HepG2 (cell line): Measurements from ENCODE around the gene TMBIM4. TPM values are rescaled to one million over a fixed set of nuclear protein-coding genes. Genes with fewer than 3 reads are reported as not detected.
A peak's percentile ranks its signal among the peaks of the same experiment; 100 is the strongest.

Experiments
- BRD4 ChIP-seq: sonication (generic); formaldehyde crosslinking; IDR thresholded peaks from 2 replicates; pipeline ENCODE4 v1.4.0; 2020; ENCODE audit warnings: missing genetic modification reagents
- MED8 ChIP-seq: sonication (generic); formaldehyde crosslinking; IDR thresholded peaks from 2 replicates; pipeline ENCODE4 v1.8.1; 2023; ENCODE audit warnings: mild to moderate bottlenecking, missing genetic modification reagents; ENCODE audit not compliant: insufficient replicate concordance
- MIXL1 ChIP-seq: IDR thresholded peaks from 2 replicates; pipeline ENCODE4 v1.6.1; 2016
- MTA1 ChIP-seq: sonication (generic); formaldehyde crosslinking; IDR thresholded peaks from 2 replicates; pipeline ENCODE4 v1.4.0; 2020; ENCODE audit warnings: missing genetic modification reagents, mild to moderate bottlenecking, borderline replicate concordance
- MTF1 ChIP-seq: sonication (generic); formaldehyde crosslinking; IDR thresholded peaks from 2 replicates; pipeline ENCODE4 v1.5.0; 2020; ENCODE audit warnings: missing genetic modification reagents
- PAWR ChIP-seq: sonication (generic); formaldehyde crosslinking; IDR thresholded peaks from 2 replicates; pipeline ENCODE4 v1.4.0; 2020; ENCODE audit warnings: missing genetic modification reagents, mild to moderate bottlenecking, borderline replicate concordance
- PHF21A ChIP-seq: sonication (generic); formaldehyde crosslinking; IDR thresholded peaks from 2 replicates; pipeline ENCODE4 v1.5.0; 2020; ENCODE audit warnings: mild to moderate bottlenecking, missing genetic modification reagents
- POLR2G ChIP-seq: fragments of 200-400 bp; formaldehyde crosslinking; IDR thresholded peaks from 2 replicates; pipeline ENCODE4 v1.6.1; 2018; ENCODE audit warnings: mild to moderate bottlenecking, low read depth, low read length, moderate library complexity
- RARG ChIP-seq: sonication (generic); formaldehyde crosslinking; IDR thresholded peaks from 2 replicates; pipeline ENCODE4 v1.4.0; 2020; ENCODE audit warnings: low read depth, mild to moderate bottlenecking, missing genetic modification reagents
- SOX5 ChIP-seq: IDR thresholded peaks from 2 replicates; pipeline ENCODE4 v1.6.1; 2016; ENCODE audit warnings: borderline replicate concordance
- ZFP82 ChIP-seq: sonication (generic); formaldehyde crosslinking; IDR thresholded peaks from 2 replicates; pipeline ENCODE4 v1.5.1; 2020; ENCODE audit warnings: mild to moderate bottlenecking, missing genetic modification reagents, borderline replicate concordance
- ZNF510 ChIP-seq: sonication (generic); formaldehyde crosslinking; IDR thresholded peaks from 2 replicates; pipeline ENCODE4 v1.4.0; 2020; ENCODE audit warnings: low read depth, mild to moderate bottlenecking, missing genetic modification reagents
- ZNF674 ChIP-seq: sonication (generic); formaldehyde crosslinking; IDR thresholded peaks from 2 replicates; pipeline ENCODE4 v1.5.0; 2020; ENCODE audit warnings: low read depth, mild to moderate bottlenecking, missing genetic modification reagents
- ZNF891 ChIP-seq: sonication (generic); formaldehyde crosslinking; IDR thresholded peaks from 2 replicates; pipeline ENCODE4 v1.5.0; 2020; ENCODE audit warnings: mild to moderate bottlenecking, missing genetic modification reagents
- ZSCAN20 ChIP-seq: sonication (generic); formaldehyde crosslinking; IDR thresholded peaks from 2 replicates; pipeline ENCODE4 v1.4.0; 2020; ENCODE audit warnings: missing genetic modification reagents, mild to moderate bottlenecking, borderline replicate concordance
- ZSCAN31 ChIP-seq: sonication (generic); formaldehyde crosslinking; IDR thresholded peaks from 2 replicates; pipeline ENCODE4 v1.5.0; 2020; ENCODE audit warnings: low read depth, mild to moderate bottlenecking, missing genetic modification reagents
- polyA plus RNA-seq, 8 experiments: library from polyadenylated mRNA; depleted of rRNA in 3 of 8; stranded (reverse) in 7 of 8; unstranded in 1 of 8; fragments of >200 nt; fragmentation: Illumina TruSeq in 4 of 8; extraction: Trizol in 4 of 8; gene quantifications; 2 replicates each; pipeline versions ENCODE4 v1.2.1 to v1.2.3, GENCODE V29; 2011 to 2016; ENCODE audit warnings: low read depth in 4 of 8, missing spikeins in 1 of 8, mixed read lengths in 1 of 8; ENCODE audit not compliant: insufficient read depth in 1 of 8
- total RNA-seq, 5 experiments: library from RNA; depleted of rRNA; stranded (reverse); fragments of >200 nt; fragmentation: Illumina TruSeq; extraction: Trizol; gene quantifications; 2 replicates each; pipeline ENCODE4 v1.2.3, GENCODE V29; 2016; ENCODE audit warnings: low read depth in 1 of 5
- TF ChIP-seq, protein P1 (sequence below): sonication (generic); formaldehyde crosslinking; IDR thresholded peaks from 2 replicates; pipeline ENCODE4 v1.8.0; 2023; ENCODE audit warnings: mild to moderate bottlenecking, missing genetic modification reagents
- TF ChIP-seq, protein P2 (sequence below): IDR thresholded peaks from 2 replicates; pipeline ENCODE4 v1.6.1; 2018; ENCODE audit warnings: missing genetic modification reagents, mild to moderate bottlenecking, missing compliant biosample characterization
- TF ChIP-seq, protein P3 (sequence below): sonication (generic); formaldehyde crosslinking; IDR thresholded peaks from 2 replicates; pipeline ENCODE4 v1.8.0; 2022; ENCODE audit warnings: missing genetic modification reagents, low read depth, mild to moderate bottlenecking, borderline replicate concordance
- TF ChIP-seq, protein P4 (sequence below): sonication (generic); formaldehyde crosslinking; IDR thresholded peaks from 2 replicates; pipeline ENCODE4 v1.4.0; 2020; ENCODE audit warnings: missing genetic modification reagents

TMBIM4 gene
- total and polyA plus RNA-seq, 2 of the 13 experiments (the other 11 are each of a cell fraction or from before 2014, with no cell fraction given) = 60.5 to 67.7 TPM

DNA sequence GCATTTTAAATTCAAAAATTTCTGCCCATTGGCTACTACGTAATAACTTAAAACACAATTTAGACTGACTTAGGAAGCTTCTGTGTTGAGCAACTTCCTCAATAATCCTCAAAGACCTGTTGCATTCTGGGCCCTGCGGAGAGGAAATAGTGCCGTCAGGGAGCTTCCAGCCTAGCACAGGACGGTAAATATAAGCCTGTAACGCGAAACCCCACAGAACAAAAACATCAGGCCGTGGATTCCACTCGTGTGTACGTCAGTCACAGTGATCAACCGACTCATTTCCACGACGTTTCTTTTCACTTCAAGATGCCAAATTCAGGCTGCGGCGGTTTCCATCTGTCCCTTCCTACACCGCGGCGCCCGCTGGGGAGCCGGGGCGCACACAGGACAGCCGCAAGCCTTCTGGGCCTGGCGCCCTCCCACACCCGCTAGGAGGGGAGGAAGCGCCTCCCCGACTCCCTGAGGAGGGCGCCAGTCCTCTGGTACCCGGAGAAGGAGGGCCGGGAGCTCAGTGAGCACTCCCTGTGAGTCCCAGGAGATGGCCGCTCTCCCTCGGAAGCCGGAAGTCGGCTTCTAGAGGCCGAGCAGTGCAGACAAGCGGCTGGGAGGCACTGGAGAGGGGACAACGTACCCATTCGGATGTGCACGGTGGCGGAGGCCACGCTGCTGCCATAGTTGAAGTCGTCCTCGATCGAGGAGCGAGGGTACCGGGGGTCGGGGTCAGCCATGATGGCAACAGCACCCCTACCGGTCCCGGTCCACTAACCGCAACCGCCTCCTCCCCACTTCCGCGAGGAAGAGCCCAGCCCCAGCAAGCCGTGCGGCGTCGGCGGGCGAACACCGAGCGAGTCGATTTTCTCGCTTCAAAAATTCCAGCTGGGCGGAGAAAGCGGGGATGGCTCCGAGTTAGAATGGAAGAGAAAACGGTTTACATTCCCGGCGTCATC, at the start of gene TMBIM4 (continued):
- TF ChIP-seq ZSCAN20 (CRISPR knock-in tag) (0 out of 2 replicates have a peak, but pooled peaks have one; percentile 58), ZNF510 (peak; percentile 82), RARG (peak; percentile 86; the same call in 1 of the 2 replicates), MIXL1 (CRISPR knock-in tag) (0 out of 2 replicates have a peak, but pooled peaks have one; percentile 15), PHF21A (peak; percentile 67), ZFP82 (CRISPR knock-in tag) (no peak; the same call in 1 of the 2 replicates), ZSCAN31 (peak; percentile 93), MTF1 (no peak; the same call in 1 of the 2 replicates), MED8 (CRISPR knock-in tag) (peak; percentile 57), POLR2G (peak; percentile 85), BRD4 (peak; percentile 98), ZNF891 (CRISPR knock-in tag) (peak; percentile 68; the same call in 1 of the 2 replicates), PAWR (CRISPR knock-in tag) (peak; percentile 77; the same call in 1 of the 2 replicates), MTA1 (peak; percentile 90), SOX5 (CRISPR knock-in tag) (peak; percentile 40), ZNF674 (CRISPR knock-in tag) (no peak)
- TF ChIP-seq, protein P1, sequence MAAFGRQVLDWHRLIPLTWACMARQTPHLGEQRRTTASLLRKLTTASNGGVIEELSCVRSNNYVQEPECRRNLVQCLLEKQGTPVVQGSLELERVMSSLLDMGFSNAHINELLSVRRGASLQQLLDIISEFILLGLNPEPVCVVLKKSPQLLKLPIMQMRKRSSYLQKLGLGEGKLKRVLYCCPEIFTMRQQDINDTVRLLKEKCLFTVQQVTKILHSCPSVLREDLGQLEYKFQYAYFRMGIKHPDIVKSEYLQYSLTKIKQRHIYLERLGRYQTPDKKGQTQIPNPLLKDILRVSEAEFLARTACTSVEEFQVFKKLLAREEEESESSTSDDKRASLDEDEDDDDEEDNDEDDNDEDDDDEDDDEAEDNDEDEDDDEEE (CRISPR knock-in tag) = peak; percentile 57; the same call in 1 of the 2 replicates
- TF ChIP-seq, protein P2, sequence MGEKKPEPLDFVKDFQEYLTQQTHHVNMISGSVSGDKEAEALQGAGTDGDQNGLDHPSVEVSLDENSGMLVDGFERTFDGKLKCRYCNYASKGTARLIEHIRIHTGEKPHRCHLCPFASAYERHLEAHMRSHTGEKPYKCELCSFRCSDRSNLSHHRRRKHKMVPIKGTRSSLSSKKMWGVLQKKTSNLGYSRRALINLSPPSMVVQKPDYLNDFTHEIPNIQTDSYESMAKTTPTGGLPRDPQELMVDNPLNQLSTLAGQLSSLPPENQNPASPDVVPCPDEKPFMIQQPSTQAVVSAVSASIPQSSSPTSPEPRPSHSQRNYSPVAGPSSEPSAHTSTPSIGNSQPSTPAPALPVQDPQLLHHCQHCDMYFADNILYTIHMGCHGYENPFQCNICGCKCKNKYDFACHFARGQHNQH (CRISPR knock-in tag) = 0 out of 2 replicates have a peak, but pooled peaks have one; percentile 60
- TF ChIP-seq, protein P3, sequence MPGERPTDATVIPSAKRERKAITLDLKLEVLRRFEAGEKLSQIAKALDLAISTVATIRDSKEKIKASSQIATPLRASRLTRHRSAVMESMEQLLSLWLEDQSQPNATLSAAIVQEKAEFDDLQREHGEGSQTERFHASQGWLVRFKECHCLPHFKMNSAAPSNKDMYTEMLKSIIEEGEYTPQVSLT (CRISPR knock-in tag) = no peak
- TF ChIP-seq, protein P4, sequence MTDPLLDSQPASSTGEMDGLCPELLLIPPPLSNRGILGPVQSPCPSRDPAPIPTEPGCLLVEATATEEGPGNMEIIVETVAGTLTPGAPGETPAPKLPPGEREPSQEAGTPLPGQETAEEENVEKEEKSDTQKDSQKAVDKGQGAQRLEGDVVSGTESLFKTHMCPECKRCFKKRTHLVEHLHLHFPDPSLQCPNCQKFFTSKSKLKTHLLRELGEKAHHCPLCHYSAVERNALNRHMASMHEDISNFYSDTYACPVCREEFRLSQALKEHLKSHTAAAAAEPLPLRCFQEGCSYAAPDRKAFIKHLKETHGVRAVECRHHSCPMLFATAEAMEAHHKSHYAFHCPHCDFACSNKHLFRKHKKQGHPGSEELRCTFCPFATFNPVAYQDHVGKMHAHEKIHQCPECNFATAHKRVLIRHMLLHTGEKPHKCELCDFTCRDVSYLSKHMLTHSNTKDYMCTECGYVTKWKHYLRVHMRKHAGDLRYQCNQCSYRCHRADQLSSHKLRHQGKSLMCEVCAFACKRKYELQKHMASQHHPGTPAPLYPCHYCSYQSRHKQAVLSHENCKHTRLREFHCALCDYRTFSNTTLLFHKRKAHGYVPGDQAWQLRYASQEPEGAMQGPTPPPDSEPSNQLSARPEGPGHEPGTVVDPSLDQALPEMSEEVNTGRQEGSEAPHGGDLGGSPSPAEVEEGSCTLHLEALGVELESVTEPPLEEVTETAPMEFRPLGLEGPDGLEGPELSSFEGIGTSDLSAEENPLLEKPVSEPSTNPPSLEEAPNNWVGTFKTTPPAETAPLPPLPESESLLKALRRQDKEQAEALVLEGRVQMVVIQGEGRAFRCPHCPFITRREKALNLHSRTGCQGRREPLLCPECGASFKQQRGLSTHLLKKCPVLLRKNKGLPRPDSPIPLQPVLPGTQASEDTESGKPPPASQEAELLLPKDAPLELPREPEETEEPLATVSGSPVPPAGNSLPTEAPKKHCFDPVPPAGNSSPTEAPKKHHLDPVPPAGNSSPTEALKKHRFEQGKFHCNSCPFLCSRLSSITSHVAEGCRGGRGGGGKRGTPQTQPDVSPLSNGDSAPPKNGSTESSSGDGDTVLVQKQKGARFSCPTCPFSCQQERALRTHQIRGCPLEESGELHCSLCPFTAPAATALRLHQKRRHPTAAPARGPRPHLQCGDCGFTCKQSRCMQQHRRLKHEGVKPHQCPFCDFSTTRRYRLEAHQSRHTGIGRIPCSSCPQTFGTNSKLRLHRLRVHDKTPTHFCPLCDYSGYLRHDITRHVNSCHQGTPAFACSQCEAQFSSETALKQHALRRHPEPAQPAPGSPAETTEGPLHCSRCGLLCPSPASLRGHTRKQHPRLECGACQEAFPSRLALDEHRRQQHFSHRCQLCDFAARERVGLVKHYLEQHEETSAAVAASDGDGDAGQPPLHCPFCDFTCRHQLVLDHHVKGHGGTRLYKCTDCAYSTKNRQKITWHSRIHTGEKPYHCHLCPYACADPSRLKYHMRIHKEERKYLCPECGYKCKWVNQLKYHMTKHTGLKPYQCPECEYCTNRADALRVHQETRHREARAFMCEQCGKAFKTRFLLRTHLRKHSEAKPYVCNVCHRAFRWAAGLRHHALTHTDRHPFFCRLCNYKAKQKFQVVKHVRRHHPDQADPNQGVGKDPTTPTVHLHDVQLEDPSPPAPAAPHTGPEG (CRISPR knock-in tag) = peak; percentile 60; the same call in 1 of the 2 replicates
